ENCODE results near the gene DNAH2. TPM values are rescaled to one million over a fixed set of nuclear protein-coding genes. Genes with fewer than 3 reads are reported as not detected.

The DNAH2 gene
- total and polyA plus RNA-seq, 2 of the 13 experiments (the other 11 are each of a cell fraction or from before 2014, with no cell fraction given): not detected

GRCh38 chr17:7702776-7703175 lies 14.8 kb upstream of the DNAH2 start:
- Histone ChIP-seq H3K27ac (ENCODE audit: extremely low read length, insufficient read depth, low read length) (no peak overlapping the region), H3K9ac (ENCODE audit: insufficient read depth, low read depth, low read length) (no peak overlapping the region), H2AFZ (ENCODE audit: low read length) (no peak overlapping the region), H3K79me2 (ENCODE audit: insufficient read depth, low read length) (no peaks in the 10 kb centered on the region), H4K20me1 (ENCODE audit: insufficient read depth, low read length) (no peaks in the 10 kb centered on the region), H3K4me1 (ENCODE audit: insufficient read depth, low read length) (peaks cover 6% of the 10 kb centered on the region; the same call in 1 of the 2 replicates), H3K4me2 (ENCODE audit: low read depth, low read length) (no peak overlapping the region), H3K36me3 (replicated peaks in 1 of 2; ENCODE audit: control insufficient read depth in 1 of 2, insufficient read depth in 2 of 2, low read length in 2 of 2) (peaks cover under 1 to 4% of the 10 kb centered on the region in 2 experiments; a peak in 3 of 5 replicates), H3K27me3 (ENCODE audit: control insufficient read depth in 1 of 2, insufficient read depth in 2 of 2, low read length in 2 of 2) (peaks cover 8 to 34% of the 10 kb centered on the region in 2 experiments), H3K9me3 (ENCODE audit: low read length) (no peaks in the 10 kb centered on the region), H3K4me3 (replicated peaks in 1 of 3; ENCODE audit: insufficient read depth in 1 of 3, low read depth in 2 of 3, low read length in 3 of 3) (no peak overlapping the region)
- no TSS peak for BruUV-seq (replicated peaks)
- DNase-seq (ENCODE audit: low spot score) (no peak), ATAC-seq (no peak), FAIRE-seq (no peak)
- intact Hi-C loops (cut with micrococcal nuclease; ENCODE audit: unreplicated experiment) (no loop called here), in situ Hi-C loops (cut with HindIII; ENCODE audit: extremely low pct_ligation_motif_present, low pct_unique_long_range_greater_than_20kb) (no loop called here)
- ChIA-PET CTCF (ENCODE audit: low intra/inter-chr PET ratio, low total read pairs) (no interaction called here), POLR2A (no interaction called here)
- WGBS (ENCODE audit: low lambda C conversion rate): 100% methylated on average over 3 of the region's 13 CpGs
- TF ChIP-seq, protein P1, sequence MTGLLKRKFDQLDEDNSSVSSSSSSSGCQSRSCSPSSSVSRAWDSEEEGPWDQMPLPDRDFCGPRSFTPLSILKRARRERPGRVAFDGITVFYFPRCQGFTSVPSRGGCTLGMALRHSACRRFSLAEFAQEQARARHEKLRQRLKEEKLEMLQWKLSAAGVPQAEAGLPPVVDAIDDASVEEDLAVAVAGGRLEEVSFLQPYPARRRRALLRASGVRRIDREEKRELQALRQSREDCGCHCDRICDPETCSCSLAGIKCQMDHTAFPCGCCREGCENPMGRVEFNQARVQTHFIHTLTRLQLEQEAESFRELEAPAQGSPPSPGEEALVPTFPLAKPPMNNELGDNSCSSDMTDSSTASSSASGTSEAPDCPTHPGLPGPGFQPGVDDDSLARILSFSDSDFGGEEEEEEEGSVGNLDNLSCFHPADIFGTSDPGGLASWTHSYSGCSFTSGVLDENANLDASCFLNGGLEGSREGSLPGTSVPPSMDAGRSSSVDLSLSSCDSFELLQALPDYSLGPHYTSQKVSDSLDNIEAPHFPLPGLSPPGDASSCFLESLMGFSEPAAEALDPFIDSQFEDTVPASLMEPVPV (CRISPR knock-in tag; IDR thresholded peaks at IDR 0.05): no peak
- TF ChIP-seq TAF1 (CRISPR knock-in tag; IDR thresholded peaks at IDR 0.05) (no peak), ZNF572 (CRISPR knock-in tag; IDR thresholded peaks at IDR 0.05) (no peak), NKX3-1 (CRISPR knock-in tag; IDR thresholded peaks at IDR 0.05) (no peak), ZMAT5 (CRISPR knock-in tag; IDR thresholded peaks at IDR 0.05; ENCODE audit: borderline replicate concordance, low read depth) (no peak), ZNF772 (CRISPR knock-in tag; IDR thresholded peaks at IDR 0.05) (no peak), MAZ (IDR thresholded peaks at IDR 0.05; ENCODE audit: borderline replicate concordance, low read depth, low read length) (no peak), MAZ (CRISPR knock-in tag; IDR thresholded peaks at IDR 0.05; ENCODE audit: low read depth) (no peak), ZNF224 (CRISPR knock-in tag; IDR thresholded peaks at IDR 0.05) (no peak), CREB1 (IDR thresholded peaks at IDR 0.05) (no peak), CREB1 (CRISPR knock-in tag; IDR thresholded peaks at IDR 0.05) (no peak), CHD2 (IDR thresholded peaks at IDR 0.05; ENCODE audit: low read depth, low read length) (no peak), ZNF589 (CRISPR knock-in tag; conservative IDR thresholded peaks at IDR 0.05) (no peak), ZBTB43 (CRISPR knock-in tag; conservative IDR thresholded peaks at IDR 0.05) (no peak), NFE2L2 (IDR thresholded peaks at IDR 0.05; ENCODE audit: low read length) (no peak), SOX5 (CRISPR knock-in tag; IDR thresholded peaks at IDR 0.05; ENCODE audit: borderline replicate concordance) (no peak)
- TF ChIP-seq, protein P2, sequence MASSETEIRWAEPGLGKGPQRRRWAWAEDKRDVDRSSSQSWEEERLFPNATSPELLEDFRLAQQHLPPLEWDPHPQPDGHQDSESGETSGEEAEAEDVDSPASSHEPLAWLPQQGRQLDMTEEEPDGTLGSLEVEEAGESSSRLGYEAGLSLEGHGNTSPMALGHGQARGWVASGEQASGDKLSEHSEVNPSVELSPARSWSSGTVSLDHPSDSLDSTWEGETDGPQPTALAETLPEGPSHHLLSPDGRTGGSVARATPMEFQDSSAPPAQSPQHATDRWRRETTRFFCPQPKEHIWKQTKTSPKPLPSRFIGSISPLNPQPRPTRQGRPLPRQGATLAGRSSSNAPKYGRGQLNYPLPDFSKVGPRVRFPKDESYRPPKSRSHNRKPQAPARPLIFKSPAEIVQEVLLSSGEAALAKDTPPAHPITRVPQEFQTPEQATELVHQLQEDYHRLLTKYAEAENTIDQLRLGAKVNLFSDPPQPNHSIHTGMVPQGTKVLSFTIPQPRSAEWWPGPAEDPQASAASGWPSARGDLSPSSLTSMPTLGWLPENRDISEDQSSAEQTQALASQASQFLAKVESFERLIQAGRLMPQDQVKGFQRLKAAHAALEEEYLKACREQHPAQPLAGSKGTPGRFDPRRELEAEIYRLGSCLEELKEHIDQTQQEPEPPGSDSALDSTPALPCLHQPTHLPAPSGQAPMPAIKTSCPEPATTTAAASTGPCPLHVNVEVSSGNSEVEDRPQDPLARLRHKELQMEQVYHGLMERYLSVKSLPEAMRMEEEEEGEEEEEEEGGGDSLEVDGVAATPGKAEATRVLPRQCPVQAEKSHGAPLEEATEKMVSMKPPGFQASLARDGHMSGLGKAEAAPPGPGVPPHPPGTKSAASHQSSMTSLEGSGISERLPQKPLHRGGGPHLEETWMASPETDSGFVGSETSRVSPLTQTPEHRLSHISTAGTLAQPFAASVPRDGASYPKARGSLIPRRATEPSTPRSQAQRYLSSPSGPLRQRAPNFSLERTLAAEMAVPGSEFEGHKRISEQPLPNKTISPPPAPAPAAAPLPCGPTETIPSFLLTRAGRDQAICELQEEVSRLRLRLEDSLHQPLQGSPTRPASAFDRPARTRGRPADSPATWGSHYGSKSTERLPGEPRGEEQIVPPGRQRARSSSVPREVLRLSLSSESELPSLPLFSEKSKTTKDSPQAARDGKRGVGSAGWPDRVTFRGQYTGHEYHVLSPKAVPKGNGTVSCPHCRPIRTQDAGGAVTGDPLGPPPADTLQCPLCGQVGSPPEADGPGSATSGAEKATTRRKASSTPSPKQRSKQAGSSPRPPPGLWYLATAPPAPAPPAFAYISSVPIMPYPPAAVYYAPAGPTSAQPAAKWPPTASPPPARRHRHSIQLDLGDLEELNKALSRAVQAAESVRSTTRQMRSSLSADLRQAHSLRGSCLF (CRISPR knock-in tag; IDR thresholded peaks at IDR 0.05; ENCODE audit: borderline replicate concordance): no peak
